ENCODE measurements around the gene FARP1.

Gene FARP1

DNA sequence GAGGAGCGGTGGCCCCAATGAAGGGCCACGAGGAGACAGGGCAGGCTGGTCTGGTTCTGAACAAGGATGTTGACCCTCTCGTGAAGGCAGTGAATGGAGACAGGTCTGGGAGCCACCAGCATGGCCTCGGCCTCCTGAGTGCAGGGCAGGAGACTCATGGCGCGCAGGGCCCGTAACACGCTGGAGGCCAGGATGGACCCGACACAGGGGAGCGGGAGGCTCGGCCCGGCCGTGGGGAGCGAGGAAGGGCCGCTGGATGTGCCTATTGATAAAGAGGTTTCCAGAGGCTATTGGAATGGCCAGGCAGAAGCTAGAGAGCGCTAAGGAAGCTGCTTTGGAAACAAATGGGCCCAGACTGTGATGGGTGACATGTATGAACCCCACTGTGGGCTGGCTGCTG lies 301.5 kb downstream of the FARP1 start:
- no peak for TF ChIP-seq TCF12 (IDR thresholded peaks at IDR 0.05; ENCODE audit: low read depth)
- no peak for TF ChIP-seq CEBPB (IDR thresholded peaks at IDR 0.05)
- no peak for TF ChIP-seq FOXM1 (IDR thresholded peaks at IDR 0.05; ENCODE audit: borderline replicate concordance, low read depth)
- TF ChIP-seq, protein P1, sequence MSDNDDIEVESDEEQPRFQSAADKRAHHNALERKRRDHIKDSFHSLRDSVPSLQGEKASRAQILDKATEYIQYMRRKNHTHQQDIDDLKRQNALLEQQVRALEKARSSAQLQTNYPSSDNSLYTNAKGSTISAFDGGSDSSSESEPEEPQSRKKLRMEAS (IDR thresholded peaks at IDR 0.05): no peak
- TF ChIP-seq TAF1 (IDR thresholded peaks at IDR 0.05; ENCODE audit: low read depth): no peak
- TF ChIP-seq RAD21 (IDR thresholded peaks at IDR 0.05; ENCODE audit: low read depth): no peak
- TF ChIP-seq NFIC (IDR thresholded peaks at IDR 0.05): no peak
- no peak for TF ChIP-seq CREB1 (IDR thresholded peaks at IDR 0.05; ENCODE audit: low read depth)
- TF ChIP-seq, protein P2, sequence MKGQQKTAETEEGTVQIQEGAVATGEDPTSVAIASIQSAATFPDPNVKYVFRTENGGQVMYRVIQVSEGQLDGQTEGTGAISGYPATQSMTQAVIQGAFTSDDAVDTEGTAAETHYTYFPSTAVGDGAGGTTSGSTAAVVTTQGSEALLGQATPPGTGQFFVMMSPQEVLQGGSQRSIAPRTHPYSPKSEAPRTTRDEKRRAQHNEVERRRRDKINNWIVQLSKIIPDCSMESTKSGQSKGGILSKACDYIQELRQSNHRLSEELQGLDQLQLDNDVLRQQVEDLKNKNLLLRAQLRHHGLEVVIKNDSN (IDR thresholded peaks at IDR 0.05): no peak
- TF ChIP-seq YY1 (IDR thresholded peaks at IDR 0.05; ENCODE audit: low read depth): no peak
- TF ChIP-seq EP300 (IDR thresholded peaks at IDR 0.05; ENCODE audit: borderline replicate concordance): no peak
- no peak for TF ChIP-seq TEAD4 (IDR thresholded peaks at IDR 0.05)
- no peak for TF ChIP-seq EGR1 (IDR thresholded peaks at IDR 0.05)
- TF ChIP-seq ZBTB7A (IDR thresholded peaks at IDR 0.05; ENCODE audit: low read depth): no peak

DNA sequence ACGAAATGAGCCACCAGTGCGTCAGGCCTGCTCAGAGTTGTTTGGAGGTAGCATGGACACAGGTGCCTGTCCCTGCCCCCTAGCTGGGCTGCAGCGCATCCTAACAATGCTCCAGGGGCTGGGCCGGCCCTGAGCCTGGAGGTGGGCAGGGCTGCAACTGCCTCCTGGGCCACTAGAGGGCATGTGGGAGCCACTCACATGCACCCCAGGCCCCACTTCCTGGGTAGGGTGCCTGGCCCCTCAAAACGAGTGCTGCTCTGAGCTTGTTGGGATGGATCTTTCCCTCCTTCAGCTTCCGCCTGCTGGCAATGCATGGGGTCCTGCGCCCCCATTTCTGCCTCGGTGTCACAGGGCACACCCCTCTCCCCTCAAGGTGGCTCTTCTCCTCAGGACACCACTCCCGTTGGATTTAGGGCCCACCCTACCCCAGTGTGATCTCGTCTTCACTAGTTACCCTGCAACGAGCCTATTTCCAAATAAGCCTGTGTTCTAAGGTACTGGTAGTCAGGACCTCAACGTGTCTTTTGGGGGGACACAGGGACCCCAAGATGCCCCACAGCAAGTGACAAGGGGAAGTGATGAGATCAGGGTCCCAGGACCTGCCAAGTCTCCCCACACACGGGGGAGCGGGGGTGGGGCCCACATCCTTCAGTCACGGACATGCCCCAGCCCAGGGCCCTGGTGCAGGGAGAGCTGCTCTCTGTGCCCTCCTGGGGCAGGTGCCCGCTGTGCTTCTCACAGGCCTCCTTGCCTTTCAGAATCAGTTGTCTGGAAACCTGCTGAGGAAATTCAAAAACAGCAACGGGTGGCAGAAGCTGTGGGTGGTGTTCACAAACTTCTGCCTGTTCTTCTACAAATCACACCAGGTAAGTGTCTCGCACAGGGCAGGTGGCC lies 302.7 kb downstream of the FARP1 start:
- TF ChIP-seq RAD21 (IDR thresholded peaks at IDR 0.05; ENCODE audit: low read depth): peak; percentile 84
- peak; percentile 60; the same call in 1 of the 2 replicates for TF ChIP-seq ZBTB7A (IDR thresholded peaks at IDR 0.05; ENCODE audit: low read depth)
- TF ChIP-seq, protein P1 (IDR thresholded peaks at IDR 0.05): no peak; the same call in 1 of the 2 replicates

DNA sequence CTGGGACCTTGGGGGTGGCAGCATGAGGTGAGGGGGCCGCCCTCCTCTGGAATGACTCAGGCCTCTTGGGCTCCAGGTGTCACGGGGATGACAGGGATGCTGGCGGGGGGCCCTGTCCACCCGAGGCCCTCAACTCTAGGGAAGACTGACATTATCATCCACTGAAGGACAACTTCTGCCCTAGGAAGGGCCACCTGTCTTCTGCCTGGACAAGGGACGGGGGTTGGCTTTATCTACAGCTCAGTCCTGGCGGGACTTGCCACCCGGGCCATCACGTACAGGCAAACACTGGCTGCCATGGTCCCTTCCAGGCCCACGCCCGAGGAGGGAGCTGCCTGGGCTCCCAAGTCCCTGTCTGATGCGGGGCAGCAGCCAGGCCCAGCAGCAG lies 303.3 kb downstream of the FARP1 start:
- TF ChIP-seq TCF12 (IDR thresholded peaks at IDR 0.05; ENCODE audit: low read depth) (no peak), CEBPB (IDR thresholded peaks at IDR 0.05) (no peak), TAF1 (IDR thresholded peaks at IDR 0.05; ENCODE audit: low read depth) (no peak), CREB1 (IDR thresholded peaks at IDR 0.05; ENCODE audit: low read depth) (no peak)

DNA sequence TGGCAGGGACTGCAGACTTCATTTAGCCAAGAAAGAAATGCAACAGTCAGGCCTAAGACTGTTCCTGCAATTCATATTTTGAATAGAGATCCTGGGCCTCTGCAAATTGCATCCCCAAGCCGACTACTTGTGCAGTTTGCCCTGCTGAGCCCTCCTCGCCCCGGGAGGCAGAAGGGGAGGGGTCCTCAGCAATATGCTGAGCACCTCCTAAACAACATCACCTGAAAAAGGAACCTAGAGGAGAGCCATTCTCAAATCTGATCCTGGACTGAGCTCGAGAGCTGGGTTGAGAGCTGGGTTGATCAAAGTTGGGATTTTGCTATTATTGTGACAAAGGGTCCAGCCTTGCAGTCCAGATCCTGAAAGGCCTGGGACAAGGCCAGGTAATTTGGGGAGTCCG lies 304.2 kb downstream of the FARP1 start:
- no peak for TF ChIP-seq CEBPB (IDR thresholded peaks at IDR 0.05)
- TF ChIP-seq, protein P2 (IDR thresholded peaks at IDR 0.05): no peak
- no peak for TF ChIP-seq TAF1 (IDR thresholded peaks at IDR 0.05; ENCODE audit: low read depth)
- TF ChIP-seq TEAD4 (IDR thresholded peaks at IDR 0.05): no peak
- TF ChIP-seq, protein P1 (IDR thresholded peaks at IDR 0.05): no peak
- no peak for TF ChIP-seq EP300 (IDR thresholded peaks at IDR 0.05; ENCODE audit: borderline replicate concordance)
- TF ChIP-seq EGR1 (IDR thresholded peaks at IDR 0.05): no peak
- TF ChIP-seq TCF12 (IDR thresholded peaks at IDR 0.05; ENCODE audit: low read depth): no peak
- no peak for TF ChIP-seq CREB1 (IDR thresholded peaks at IDR 0.05; ENCODE audit: low read depth)
- no peak for TF ChIP-seq YY1 (IDR thresholded peaks at IDR 0.05; ENCODE audit: low read depth)
- TF ChIP-seq, protein P3, sequence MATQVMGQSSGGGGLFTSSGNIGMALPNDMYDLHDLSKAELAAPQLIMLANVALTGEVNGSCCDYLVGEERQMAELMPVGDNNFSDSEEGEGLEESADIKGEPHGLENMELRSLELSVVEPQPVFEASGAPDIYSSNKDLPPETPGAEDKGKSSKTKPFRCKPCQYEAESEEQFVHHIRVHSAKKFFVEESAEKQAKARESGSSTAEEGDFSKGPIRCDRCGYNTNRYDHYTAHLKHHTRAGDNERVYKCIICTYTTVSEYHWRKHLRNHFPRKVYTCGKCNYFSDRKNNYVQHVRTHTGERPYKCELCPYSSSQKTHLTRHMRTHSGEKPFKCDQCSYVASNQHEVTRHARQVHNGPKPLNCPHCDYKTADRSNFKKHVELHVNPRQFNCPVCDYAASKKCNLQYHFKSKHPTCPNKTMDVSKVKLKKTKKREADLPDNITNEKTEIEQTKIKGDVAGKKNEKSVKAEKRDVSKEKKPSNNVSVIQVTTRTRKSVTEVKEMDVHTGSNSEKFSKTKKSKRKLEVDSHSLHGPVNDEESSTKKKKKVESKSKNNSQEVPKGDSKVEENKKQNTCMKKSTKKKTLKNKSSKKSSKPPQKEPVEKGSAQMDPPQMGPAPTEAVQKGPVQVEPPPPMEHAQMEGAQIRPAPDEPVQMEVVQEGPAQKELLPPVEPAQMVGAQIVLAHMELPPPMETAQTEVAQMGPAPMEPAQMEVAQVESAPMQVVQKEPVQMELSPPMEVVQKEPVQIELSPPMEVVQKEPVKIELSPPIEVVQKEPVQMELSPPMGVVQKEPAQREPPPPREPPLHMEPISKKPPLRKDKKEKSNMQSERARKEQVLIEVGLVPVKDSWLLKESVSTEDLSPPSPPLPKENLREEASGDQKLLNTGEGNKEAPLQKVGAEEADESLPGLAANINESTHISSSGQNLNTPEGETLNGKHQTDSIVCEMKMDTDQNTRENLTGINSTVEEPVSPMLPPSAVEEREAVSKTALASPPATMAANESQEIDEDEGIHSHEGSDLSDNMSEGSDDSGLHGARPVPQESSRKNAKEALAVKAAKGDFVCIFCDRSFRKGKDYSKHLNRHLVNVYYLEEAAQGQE (IDR thresholded peaks at IDR 0.05; ENCODE audit: low read depth): no peak
- no peak for TF ChIP-seq RAD21 (IDR thresholded peaks at IDR 0.05; ENCODE audit: low read depth)
- no peak for TF ChIP-seq NFIC (IDR thresholded peaks at IDR 0.05)
- no peak for TF ChIP-seq ZBTB7A (IDR thresholded peaks at IDR 0.05; ENCODE audit: low read depth)
- no peak for TF ChIP-seq FOXM1 (IDR thresholded peaks at IDR 0.05; ENCODE audit: borderline replicate concordance, low read depth)

DNA sequence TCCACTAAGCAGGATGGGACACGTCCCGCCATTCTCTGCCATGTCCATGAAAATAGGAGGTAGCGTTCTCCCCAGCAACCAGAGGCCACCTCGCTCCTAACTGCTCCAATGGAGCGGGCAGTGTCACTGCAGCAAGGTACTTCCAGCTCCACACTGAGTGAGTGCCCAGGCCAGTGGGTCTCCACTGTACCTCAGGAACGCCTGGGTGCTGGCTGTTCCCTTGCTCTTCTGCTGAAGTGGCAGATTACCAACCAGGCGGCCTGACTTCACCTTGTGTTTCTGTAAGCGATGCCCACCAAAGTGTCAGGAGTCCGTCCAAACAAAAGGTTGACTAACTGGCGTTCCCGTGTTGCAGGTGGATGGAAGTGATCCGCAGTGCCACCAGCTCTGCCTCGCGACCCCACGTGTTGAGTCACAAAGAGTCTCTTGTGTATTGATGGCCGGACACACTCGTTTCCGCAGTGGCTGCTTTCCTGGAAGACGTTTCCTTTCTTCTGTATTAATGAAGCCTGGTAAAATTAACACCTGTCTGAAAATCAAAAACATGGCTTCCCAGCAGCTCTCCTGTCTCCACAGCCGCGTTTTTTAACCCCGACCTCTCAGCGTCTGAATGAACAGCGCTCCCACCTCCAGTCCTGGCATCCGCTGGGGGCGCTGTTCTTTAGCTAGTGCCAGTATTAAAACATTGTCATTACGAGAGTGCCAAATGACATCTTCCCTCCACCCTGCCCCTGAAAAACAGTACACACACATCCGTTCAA lies 305.2 kb downstream of the FARP1 start:
- no peak for TF ChIP-seq ZBTB7A (IDR thresholded peaks at IDR 0.05; ENCODE audit: low read depth)
- TF ChIP-seq, protein P1 (IDR thresholded peaks at IDR 0.05): no peak
- no peak for TF ChIP-seq CREB1 (IDR thresholded peaks at IDR 0.05; ENCODE audit: low read depth)
- peak; percentile 4; the same call in 1 of the 2 replicates for TF ChIP-seq RAD21 (IDR thresholded peaks at IDR 0.05; ENCODE audit: low read depth)

DNA sequence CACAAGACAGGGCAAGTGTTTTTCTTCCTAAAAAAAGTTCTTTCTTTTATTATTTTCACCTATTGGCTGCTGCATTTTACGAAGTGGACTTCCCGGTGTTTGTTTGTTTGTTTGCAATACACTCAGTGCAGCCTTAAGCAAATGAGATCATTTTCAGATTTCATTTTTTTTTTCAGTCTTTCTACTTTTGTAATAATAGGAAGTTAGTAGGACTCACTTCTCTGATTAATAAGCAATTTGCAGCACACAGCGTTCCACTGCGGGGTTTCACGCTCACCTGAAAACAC lies 305.7 kb downstream of the FARP1 start:
- TF ChIP-seq, protein P1 (IDR thresholded peaks at IDR 0.05): no peak
- TF ChIP-seq EP300 (IDR thresholded peaks at IDR 0.05; ENCODE audit: borderline replicate concordance): no peak
- TF ChIP-seq TCF12 (IDR thresholded peaks at IDR 0.05; ENCODE audit: low read depth): no peak
- TF ChIP-seq, protein P2 (IDR thresholded peaks at IDR 0.05): no peak
- TF ChIP-seq YY1 (IDR thresholded peaks at IDR 0.05; ENCODE audit: low read depth): no peak
- no peak for TF ChIP-seq NFIC (IDR thresholded peaks at IDR 0.05)
- TF ChIP-seq EGR1 (IDR thresholded peaks at IDR 0.05): no peak
- TF ChIP-seq CEBPB (IDR thresholded peaks at IDR 0.05): no peak
- no peak for TF ChIP-seq RAD21 (IDR thresholded peaks at IDR 0.05; ENCODE audit: low read depth)
- no peak for TF ChIP-seq ZBTB7A (IDR thresholded peaks at IDR 0.05; ENCODE audit: low read depth)
- TF ChIP-seq TEAD4 (IDR thresholded peaks at IDR 0.05): no peak
- no peak for TF ChIP-seq CREB1 (IDR thresholded peaks at IDR 0.05; ENCODE audit: low read depth)
- no peak for TF ChIP-seq FOXM1 (IDR thresholded peaks at IDR 0.05; ENCODE audit: borderline replicate concordance, low read depth)
- no peak for TF ChIP-seq TAF1 (IDR thresholded peaks at IDR 0.05; ENCODE audit: low read depth)
- TF ChIP-seq, protein P3 (IDR thresholded peaks at IDR 0.05; ENCODE audit: low read depth): no peak
